Activated CD8-positive, alpha-beta memory T cell treated with anti-CD3 and anti-CD28 coated beads, Interleukin-2, amount 50 U/mL, for 48 hours (primary cell): ENCODE data around the gene CDK6.

Experiments used
- DNase-seq: peaks from one replicate; pipeline ENCODE4 v3.0.0-alpha.2; 2020

Gene CDK6

GRCh38 chr7:92731335-92732063 is 104.9 kb downstream of the CDK6 start:
- DNase-seq, result no peak

GRCh38 chr7:92730808-92731207 is 105.6 kb downstream of the CDK6 start:
- DNase-seq, result no peak

GRCh38 chr7:92729751-92730150 is 106.6 kb downstream of the CDK6 start:
- DNase-seq, result no peak

- no peak for DNase-seq
Measured at GRCh38 chr7:92729172-92729571, 107.2 kb downstream of the CDK6 start.

- DNase-seq, result no peak
Measured at GRCh38 chr7:92727755-92728154, 108.6 kb downstream of the CDK6 start.

GRCh38 chr7:92725161-92725925 is 111.0 kb downstream of the CDK6 start:
- DNase-seq, result no peak

GRCh38 chr7:92723943-92724342 is 112.4 kb downstream of the CDK6 start:
- no peak for DNase-seq

GRCh38 chr7:92723205-92723604 is 113.2 kb downstream of the CDK6 start:
- DNase-seq, result no peak

- DNase-seq, result no peak
Measured at GRCh38 chr7:92722541-92722940, 113.8 kb downstream of the CDK6 start.

- DNase-seq, result no peak
Measured at GRCh38 chr7:92720604-92721350, 115.6 kb downstream of the CDK6 start.

- peak; percentile 74 for DNase-seq
Measured at GRCh38 chr7:92717993-92718716, 118.2 kb downstream of the CDK6 start.

- no peak for DNase-seq
Measured at GRCh38 chr7:92717623-92717992, 118.8 kb downstream of the CDK6 start.

GRCh38 chr7:92716825-92717580 is 119.4 kb downstream of the CDK6 start:
- DNase-seq, result no peak

GRCh38 chr7:92715963-92716362 is 120.4 kb downstream of the CDK6 start:
- no peak for DNase-seq

- no peak for DNase-seq
Measured at GRCh38 chr7:92714767-92715166, 121.6 kb downstream of the CDK6 start.

- DNase-seq, result no peak
Measured at GRCh38 chr7:92714280-92714679, 122.1 kb downstream of the CDK6 start.

- DNase-seq, result no peak
Measured at GRCh38 chr7:92709912-92710311, 126.5 kb downstream of the CDK6 start.

GRCh38 chr7:92709150-92709549 is 127.2 kb downstream of the CDK6 start:
- no peak for DNase-seq

GRCh38 chr7:92708111-92709042 is 128.0 kb downstream of the CDK6 start:
- DNase-seq, result no peak

GRCh38 chr7:92707435-92707834 is 128.9 kb downstream of the CDK6 start:
- DNase-seq, result no peak

GRCh38 chr7:92706563-92706962 is 129.8 kb downstream of the CDK6 start:
- DNase-seq, result no peak
